ENCODE measurements around the gene CAPN13. TPM values are rescaled to one million over a fixed set of nuclear protein-coding genes. Genes with fewer than 3 reads are reported as not detected.

CAPN13 gene
- total RNA-seq, 1 experiment from 2014 or later: 4.0 TPM

GRCh38 chr2:30789670-30790210, 17.5 kb downstream of the CAPN13 start:
- DNase-seq (ENCODE audit: low spot score): no peak

GRCh38 chr2:30786923-30787685, 20.1 kb downstream of the CAPN13 start:
- no peak for DNase-seq (ENCODE audit: low spot score)

GRCh38 chr2:30784682-30785081, 22.6 kb downstream of the CAPN13 start:
- no peak for DNase-seq (ENCODE audit: low spot score)

GRCh38 chr2:30781961-30782533, 25.2 kb downstream of the CAPN13 start:
- DNase-seq (ENCODE audit: low spot score): no peak

- no peak for DNase-seq (ENCODE audit: low spot score)
These were observed 25.8 kb downstream of the CAPN13 start for GRCh38 chr2:30781451-30781850.

- DNase-seq (ENCODE audit: low spot score): no peak
These were observed 26.4 kb downstream of the CAPN13 start for GRCh38 chr2:30780776-30781330.

- no peak for DNase-seq (ENCODE audit: low spot score)
These were observed 28.6 kb downstream of the CAPN13 start for GRCh38 chr2:30778611-30779010.

- DNase-seq (ENCODE audit: low spot score): no peak
These were observed 29.4 kb downstream of the CAPN13 start for GRCh38 chr2:30777661-30778505.

- DNase-seq (ENCODE audit: low spot score): no peak
These were observed 30.2 kb downstream of the CAPN13 start for GRCh38 chr2:30776831-30777635.

GRCh38 chr2:30775833-30776232, 31.4 kb downstream of the CAPN13 start:
- DNase-seq (ENCODE audit: low spot score): no peak

GRCh38 chr2:30772021-30772705, 35.1 kb downstream of the CAPN13 start:
- DNase-seq (ENCODE audit: low spot score): no peak

- DNase-seq (ENCODE audit: low spot score): no peak
These were observed 36.2 kb downstream of the CAPN13 start for GRCh38 chr2:30770816-30771576.

- DNase-seq (ENCODE audit: low spot score): no peak
These were observed 37.3 kb downstream of the CAPN13 start for GRCh38 chr2:30769891-30770462.

GRCh38 chr2:30769481-30769780, 37.8 kb downstream of the CAPN13 start:
- no peak for DNase-seq (ENCODE audit: low spot score)

- no peak for DNase-seq (ENCODE audit: low spot score)
These were observed 38.4 kb downstream of the CAPN13 start for GRCh38 chr2:30768708-30769480.

- DNase-seq (ENCODE audit: low spot score): no peak
These were observed 39.1 kb downstream of the CAPN13 start for GRCh38 chr2:30768036-30768686.

GRCh38 chr2:30766666-30767065, 40.6 kb downstream of the CAPN13 start:
- DNase-seq (ENCODE audit: low spot score): no peak

- DNase-seq (ENCODE audit: low spot score): no peak
These were observed 41.3 kb downstream of the CAPN13 start for GRCh38 chr2:30765876-30766470.
